Medulla oblongata (tissue), 1 donor: ENCODE results near the gene S100A5.
"Not testable (repeated sequence)": the region's sequence is repeated elsewhere in the genome, so short reads cannot be mapped to it uniquely, and the experiment has no call there.

ENCODE experiments used
- DNase-seq: peaks from one replicate; pipeline ENCODE4 v3.0.0-alpha.2; 2015; ENCODE audit errors: extremely low spot score

S100A5 gene

DNA sequence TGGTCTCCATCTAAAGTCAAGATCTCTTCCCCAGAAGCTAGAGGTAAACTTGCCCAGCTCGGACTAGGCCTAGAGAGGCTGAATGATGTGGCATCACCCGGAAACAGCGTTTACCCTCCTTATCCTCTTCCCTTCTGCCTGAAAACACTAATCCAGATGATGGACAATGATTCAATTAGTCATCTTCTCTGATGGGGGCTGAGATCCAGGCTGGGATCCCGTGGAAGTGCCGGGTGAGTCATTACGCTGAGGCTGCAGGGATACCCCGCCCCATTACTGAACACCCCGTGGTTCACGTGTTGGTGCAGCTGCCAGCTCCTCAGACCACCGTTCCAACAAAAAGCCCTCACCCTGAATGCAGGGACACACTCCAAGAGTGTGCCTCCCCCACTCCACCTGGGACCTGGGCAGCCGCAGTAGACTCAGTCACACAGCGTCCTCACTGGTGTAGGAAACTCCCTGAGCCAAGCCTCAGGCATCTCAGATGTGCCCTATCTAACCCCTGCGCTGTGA, 7.0 kb downstream of the S100A5 start:
- DNase-seq, result no peak

DNA sequence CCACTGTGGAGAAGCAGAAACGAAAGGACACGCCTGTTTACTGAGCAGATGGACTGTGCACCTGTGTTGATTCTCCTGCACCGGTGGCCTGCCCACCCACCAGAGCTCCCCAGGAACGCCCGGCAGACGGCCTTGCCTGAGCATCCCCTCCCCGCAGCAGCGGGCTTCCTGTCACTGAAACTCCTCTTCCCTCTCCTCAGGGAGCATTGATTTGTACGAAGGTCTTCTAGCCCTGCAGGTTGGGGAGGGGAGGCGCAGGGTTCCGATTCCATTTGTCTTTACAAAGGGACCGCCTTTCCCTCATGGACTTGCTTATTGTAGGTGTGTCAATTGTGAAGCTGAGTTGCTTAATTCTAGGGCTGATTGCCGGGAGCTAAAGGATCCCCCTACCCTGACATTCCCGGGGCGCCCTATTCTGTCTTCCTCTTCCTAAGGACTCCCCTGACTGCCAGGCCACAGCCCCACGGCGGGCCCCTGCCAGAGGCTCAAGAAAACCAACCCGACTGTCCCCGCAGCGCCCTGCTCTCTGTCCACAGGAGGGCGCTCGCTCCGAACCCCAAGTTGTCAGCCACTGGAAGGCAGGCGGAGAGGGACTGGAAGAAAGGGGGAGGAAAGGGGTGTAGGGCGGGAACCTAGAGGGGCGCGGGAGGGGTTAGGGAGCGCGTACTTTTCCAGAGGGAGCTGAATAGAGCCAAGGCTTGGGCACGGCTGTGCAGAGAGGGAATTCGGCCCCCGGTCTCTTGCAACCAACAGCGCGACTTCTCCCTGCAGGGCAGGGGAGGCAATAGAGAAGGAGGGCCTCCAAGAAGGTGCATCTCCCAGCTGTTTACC, 7.8 kb downstream of the S100A5 start:
- peak; percentile 93 for DNase-seq

DNA sequence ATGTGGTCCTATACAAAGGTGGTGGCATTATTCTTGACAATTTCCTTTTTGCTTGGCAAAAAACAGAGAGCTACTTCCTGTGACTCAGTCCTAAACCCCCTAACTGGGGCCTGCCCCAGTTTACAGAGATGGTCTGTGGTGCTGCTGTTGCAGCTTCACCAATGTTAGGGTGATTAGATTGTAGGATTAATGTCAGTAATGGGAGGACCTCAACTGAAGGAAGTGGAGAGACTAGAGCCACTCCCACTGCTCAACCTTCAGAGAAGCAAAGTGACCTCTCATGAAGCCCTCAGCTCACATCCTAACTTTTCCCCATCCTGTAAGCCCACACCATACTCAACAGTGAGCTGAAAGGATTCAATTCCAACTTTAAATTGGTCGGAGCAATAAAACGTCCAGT, 8.6 kb downstream of the S100A5 start:
- DNase-seq, result no peak

DNA sequence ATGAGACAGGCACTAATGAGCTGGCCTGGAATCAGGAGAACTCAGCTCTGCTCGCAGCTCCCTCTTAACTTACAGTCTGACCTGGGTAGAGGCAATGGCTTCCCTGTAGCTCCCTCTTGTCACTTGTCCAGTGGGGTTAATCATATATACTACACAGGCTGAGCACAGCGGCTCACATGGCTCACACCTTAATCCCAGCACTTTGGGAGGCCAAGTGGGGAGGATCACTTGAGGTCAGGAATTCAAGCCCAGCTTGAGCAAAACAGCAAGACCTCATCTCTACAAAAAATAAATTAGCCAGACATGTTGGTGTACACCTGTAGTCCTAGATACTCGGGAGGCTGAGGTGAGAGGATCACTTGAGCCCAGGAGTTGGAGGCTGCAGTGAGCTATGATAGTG, 9.1 kb downstream of the S100A5 start:
- DNase-seq, result no peak

DNA sequence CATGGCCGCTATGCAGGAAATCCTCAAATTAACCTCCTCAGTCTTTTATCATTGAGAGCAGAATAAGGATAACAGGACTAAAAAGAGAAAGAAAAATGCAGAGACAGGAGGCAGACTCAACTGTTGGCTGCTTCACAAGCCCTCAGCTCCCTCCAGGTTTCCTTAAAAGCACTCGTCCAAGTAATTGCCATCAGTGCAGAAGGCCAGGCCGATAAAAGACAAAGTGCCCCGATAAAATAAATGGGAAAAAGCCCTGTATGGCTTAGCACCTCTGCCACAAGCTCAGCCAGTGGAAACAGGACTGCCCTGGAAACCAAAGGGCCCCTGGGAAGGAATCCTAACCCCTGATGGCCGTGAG, 13.1 kb downstream of the S100A5 start:
- no peak for DNase-seq

DNA sequence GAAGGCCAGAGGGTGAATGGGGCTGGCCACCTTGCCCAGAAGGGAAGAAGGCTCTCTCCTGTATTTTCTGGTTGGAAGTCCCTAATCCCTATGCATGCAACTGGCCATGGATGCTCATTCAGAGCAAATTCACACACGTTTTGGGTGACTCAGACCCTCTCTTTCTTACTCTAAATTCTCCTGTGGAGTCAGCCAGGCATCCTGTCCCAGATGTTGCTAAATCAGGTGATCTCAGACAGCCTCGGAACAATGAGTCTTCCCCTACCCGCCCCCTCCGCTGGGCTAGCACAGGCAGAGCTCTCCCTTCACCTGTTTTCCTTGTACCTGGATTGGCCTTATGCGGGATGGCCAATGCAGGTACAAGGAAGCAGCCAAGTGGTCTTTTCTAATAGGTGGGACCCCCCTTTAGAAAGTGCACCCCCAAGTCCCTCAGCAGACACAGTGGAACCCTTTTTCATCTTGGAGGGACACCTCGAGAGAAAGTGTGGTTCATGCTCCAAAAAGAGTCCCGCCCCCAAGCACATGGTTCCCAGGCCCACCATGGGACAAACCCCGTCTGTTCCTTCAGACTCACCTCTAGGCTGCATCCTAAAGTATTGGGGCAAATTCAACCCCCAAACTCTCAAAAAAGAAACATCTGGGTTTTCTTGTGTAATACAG, 13.6 kb downstream of the S100A5 start:
- no peak for DNase-seq

DNA sequence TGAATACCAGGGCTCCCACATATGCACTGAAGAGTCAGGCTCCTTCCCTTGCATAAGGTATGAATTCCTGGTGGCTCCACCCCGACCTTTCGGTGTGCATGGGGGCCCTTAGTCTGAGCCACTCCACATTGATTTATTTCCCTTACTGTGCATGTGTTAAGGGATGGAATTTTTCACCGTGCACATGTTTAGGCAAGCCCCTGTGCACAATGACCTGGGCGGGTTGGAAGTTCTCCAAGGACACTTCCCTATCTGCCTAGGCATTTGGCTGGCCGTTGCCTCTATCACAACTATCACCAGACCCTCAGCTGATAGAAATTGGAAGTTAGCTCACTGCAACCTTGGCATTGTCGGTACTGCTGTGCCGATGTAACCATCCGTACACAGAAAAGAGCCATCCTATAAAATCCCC, 14.6 kb downstream of the S100A5 start:
- DNase-seq, result no peak

DNA sequence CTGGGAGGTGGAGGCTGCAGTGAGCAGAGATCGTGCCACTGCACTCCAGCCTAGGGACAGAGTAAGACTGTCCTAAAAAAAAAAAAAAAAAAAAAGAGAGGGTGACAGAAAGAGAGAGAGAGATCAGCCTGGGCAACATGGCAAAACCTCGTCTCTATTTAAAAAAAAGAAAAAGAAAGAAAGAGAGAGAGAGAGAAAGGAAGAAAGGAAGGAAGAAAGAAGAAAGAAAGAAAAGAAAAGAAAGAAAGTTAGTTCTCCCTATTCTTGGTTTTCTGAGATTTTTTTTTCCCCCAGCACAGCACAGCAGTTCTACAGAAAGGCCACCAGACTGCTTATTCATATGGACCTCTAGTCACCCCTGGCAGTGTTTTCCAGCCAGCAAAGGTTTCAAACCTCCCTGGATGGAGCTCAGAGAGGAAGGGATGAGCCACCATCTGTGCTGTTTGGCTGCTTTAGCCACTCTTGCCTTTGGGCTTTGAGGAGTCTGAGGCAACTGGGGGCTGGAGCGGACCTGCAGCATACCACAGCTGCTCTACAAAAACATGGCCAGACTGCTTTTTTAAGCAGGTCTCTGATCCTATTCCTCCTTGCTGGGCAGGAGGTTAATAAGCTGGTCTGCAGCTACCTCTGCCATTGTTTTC, 15.5 kb downstream of the S100A5 start:
- no peak for DNase-seq

DNA sequence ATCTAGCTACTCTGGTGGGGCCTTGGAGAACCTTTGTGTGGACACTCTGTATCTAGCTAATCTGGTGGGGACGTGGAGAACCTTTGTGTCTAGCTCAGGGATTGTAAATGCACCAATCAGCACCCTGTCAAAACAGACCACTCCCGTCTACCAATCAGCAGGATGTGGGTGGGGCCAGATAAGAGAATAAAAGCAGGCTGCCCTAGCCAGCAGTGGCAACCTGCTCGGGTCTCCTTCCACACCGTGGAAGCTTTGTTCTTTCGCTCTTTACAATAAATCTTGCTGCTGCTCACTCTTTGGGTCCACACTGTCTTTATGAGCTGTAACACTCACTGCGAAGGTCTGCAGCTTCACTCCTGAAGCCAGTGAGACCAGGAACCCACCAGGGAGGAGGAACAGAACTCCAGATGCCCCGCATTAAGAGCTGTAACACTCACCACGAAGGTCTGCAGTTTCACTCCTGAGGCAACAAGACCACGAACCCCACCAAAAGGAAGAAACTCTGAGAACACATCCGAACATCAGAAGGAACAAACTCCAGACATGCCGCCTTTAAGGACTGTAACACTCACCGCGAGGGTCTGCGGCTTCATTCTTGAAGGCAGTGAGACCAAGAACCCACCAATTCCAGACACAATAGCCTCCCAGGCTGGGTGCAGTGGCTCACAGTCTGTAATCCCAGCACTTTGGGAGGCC, 18.2 kb downstream of the S100A5 start:
- DNase-seq, result not testable (repeated sequence)

DNA sequence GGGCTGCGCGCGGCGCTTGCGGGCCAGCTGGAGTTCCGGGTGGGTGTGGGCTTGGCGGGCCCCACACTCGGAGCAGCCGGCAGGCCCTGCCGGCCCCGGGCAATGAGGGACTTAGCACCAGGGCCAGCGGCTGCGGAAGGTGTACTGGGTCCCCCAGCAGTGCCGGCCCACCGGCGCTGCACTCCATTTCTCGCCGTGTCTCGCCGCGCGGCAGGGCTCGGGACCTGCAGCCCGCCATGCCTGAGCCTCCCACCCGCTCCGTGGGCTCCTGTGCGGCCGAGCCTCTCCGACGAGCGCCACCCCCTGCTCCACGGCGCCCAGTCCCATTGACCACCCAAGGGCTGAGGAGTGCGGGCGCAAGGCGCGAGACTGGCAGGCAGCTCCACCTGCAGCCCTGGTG, 18.9 kb downstream of the S100A5 start:
- not testable (repeated sequence) for DNase-seq

DNA sequence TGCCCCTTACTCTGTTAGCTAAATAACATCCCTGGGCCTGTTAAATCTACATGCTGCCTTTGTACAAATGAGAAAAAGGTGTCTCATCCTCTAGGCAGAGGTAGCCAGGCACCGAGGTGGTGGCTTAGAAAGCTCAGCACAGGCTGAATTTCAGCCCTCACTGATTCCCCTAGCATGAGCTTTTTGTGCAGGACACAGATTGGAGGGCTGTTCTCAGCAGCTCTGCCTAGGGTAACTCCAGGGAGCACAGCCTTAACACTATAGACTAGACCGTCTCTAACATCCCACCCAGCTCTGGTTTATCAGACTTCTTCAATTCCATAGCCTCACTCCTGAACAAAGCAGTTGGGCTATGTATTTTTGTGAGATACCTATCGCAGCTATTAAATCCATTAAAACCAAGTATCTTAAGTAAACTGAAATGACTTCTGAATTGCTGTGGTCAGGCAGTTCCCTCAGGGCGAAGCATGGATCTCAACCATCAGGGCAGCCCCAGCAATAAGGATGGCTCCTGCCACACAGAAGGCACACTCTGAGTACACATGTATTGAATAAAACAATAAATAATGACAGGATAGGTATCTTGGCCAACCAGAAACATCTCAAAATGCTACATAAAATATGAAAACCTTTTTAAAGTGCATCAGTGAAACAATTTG, 19.8 kb downstream of the S100A5 start:
- no peak for DNase-seq

DNA sequence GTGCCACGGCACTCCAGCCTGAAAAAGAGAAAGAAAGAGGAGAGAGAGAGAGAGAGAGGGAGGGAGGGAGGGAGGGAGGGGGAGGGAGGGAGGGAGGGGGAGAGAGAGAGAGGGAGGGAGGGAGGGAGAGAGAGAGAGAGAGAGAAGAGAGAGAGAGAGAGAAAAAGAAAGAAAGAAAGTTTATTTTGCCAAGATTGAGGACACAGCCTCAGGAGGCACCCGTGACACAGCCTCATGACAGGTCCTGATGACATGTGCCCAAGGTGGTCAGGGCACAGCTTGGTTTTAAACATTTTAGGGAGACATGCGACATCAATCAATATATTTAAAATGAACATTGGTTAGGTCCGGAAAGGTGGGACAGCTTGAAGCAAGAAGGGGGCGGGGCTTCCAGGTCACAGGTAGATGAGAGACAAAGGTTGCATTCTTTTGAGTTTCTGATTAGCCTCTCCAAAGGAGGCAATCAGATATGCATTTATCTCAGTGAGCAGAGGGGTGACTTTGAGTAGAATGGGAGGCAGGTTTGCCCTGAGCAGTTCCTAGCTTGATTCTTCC, 20.5 kb downstream of the S100A5 start:
- not testable (repeated sequence) for DNase-seq

DNA sequence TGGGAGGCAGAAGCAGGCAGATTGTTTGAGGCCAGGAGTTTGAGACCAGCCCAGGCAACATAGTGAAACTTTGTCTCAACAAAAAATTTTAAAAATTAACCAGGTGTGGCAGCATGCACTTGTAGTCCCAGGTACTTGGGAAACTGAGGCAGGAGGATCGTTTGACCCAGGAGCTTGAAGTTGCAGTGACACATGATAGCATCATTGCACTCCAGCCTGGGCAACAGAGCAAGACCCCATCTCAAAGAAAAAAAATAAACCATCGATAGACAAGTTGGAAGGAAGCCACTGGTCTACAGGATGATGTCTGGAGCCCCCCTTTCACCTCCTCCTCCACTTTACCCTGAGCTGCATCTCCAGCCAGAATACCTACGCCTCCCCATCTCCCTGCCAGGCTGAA, 21.5 kb downstream of the S100A5 start:
- DNase-seq, result no peak

DNA sequence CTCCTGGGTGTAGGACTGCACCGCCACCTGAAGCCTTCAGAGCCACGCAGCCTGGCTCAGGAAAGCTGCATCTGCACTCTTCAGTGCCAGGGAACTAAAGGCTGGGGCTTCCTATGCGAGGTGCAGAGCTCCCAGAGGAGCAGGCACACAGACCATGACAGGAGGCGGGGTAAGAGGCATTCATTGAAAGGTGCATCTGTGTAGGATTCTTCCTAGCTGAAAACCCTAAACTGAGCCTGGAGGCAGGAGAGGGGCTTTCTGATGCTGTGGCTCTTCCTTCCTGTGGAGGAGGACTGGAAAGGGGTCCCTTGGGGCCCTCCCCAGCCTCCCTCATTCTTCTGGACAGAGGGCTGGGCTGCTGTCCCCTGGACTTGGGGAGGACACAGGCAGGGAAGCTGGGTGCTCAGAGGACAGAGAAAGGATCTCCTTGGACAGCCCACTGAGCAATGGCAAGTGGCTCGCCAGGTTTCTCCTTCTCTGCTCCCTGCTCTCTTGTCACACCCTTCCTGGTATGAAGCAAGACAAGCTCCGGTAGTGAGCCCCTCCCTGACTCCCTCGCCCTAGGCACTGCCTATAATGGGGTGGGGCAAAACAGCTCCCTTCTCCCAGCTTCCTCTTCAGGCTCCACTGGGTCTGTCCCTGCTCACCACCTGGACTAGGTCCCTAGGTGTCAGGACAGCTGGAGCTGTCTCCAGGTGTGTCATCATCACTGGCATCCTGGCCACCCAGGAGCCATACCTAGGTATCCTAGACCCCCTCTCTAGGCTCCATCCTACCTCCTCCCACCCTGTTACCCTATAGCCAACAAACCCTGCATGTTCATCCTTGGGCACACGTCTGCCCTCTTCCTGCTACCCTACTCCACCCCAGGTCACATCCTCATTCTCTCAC, 25.0 kb downstream of the S100A5 start:
- no peak for DNase-seq

DNA sequence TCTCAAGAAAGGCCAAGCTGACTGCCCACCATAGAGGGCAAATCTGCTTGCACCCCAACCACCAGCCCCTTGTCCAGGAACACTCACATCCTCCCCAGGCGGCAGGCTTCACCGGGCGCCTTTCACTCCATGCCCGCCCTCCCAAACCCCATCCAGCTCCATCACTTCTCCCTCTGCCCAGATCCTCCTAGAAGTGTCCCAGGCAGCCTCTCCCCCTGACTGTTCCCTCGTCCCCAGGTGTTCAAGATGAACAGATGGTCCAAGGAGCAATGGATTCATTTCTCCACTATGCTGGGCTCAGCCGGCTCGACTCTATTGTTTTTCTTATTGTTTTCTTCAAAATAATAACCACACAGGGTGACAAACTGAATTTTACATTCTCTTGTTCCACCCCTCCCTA, 27.1 kb downstream of the S100A5 start:
- DNase-seq, result no peak

DNA sequence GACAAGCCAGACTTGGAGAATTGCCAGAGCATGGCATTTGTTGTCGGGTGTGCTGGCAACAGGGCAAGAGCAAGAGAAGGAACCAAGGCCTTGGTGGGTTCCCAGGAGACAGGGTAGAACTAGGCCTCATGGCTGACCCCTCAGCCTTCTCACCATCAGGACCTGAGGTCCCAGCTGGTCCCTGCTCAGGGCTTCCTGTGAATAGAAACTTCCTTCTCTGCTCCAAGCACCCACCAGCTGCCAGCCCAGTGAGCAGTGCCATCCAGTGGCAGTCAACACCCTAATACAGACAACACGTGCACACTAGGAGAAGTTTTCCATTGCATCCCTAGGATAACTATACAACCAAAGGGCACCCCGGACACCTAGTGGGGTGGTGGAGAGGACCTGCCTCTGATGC, 27.7 kb downstream of the S100A5 start:
- DNase-seq, result no peak

DNA sequence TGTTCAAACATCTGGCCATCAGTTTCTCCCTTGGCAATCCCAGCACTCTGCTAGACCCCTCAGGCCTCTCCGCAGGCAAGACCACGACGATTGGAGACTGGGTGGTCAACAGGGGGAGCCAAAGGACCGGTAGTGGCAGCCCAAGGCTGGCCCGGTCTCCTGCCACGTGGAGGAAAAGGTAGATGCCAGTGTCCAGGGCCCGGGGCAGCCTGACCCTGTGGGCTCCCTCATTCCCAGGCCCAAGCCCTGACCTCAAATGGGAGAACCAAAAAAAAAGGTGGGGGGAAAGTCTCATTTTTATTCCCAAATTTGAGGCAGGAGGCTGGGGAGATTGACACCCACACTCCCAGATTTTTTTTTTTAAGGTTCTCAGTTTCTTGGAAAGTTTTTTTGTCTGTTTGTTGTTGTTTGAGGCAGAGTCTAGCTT, 29.7 kb downstream of the S100A5 start:
- DNase-seq, result peak; percentile 76

DNA sequence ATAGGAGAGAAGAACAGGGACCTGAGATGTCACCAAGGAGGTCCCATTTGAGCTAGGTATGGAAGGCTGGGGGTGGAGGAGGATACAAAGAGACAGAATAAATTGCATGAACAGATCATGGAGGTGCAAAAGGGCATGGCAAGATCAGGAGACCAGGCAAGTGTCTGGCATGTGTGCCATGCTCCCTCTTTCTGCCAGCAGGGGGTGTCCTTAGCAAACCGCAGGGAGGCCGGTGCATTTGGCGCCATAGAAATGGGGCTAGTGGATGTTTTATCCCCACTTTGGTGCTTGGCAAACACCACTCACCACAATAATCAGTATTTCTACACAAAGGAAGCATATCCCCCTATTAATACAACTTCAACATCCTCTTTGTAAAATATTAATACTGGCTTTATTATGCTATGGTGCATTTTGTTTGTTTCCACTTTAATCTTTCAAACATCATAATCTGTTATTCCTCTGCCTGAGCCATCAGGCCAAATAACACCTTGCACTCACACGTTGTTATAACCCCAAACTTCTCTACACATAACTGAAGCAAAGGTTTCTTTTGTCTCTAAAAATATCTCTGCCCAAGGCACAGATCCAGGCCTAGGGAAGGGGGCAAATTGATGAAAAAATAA, 30.9 kb downstream of the S100A5 start:
- DNase-seq, result peak; percentile 38

DNA sequence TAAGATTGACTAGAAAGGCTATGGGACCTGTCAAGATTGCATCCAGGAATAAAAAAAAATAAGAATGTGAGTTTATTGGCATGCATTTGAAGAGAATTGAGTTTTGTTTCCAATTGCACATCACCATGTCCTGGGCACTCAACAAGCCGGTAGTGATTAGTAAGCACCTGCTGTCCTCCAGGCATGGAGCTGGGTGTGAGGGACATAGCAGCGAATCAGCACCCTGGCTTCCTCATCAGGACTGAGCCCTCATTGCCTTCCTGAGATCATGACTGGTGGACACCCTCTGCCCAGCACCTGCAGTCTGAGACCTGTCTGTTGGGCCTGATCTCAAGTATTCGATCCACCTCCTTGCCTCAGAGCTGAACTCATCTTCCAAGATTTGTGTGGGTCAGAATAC, 31.7 kb downstream of the S100A5 start:
- no peak for DNase-seq
